Urothelium cell line (cell line): Measurements from ENCODE around the gene STOML1.
A peak's percentile ranks its signal among the peaks of the same experiment; 100 is the strongest.

Source experiments
- DNase-seq: peaks from one replicate; pipeline ENCODE4 v3.0.0; 2011; ENCODE audit warnings: low spot score, mixed read lengths
- FAIRE-seq: peaks from 2 replicates; lab custom pipeline; 2011; peaks lifted over from hg19 to GRCh38; lab: Jason Lieb, UNC

Gene STOML1

GRCh38 chr15:73935547-73935946 lies 56.5 kb downstream of the STOML1 start:
- DNase-seq (no peak), FAIRE-seq (no peak)

GRCh38 chr15:73934281-73934680 lies 57.8 kb downstream of the STOML1 start:
- DNase-seq (no peak), FAIRE-seq (no peak)

- FAIRE-seq (no peak), DNase-seq (no peak)
Observed at GRCh38 chr15:73932381-73933191, 59.5 kb downstream of the STOML1 start.

- FAIRE-seq (no peak), DNase-seq (no peak)
Observed at GRCh38 chr15:73931441-73931840, 60.7 kb downstream of the STOML1 start.

- DNase-seq: no peak
- no peak for FAIRE-seq
Observed at GRCh38 chr15:73930790-73931281, 61.3 kb downstream of the STOML1 start.

GRCh38 chr15:73930371-73930770 lies 61.7 kb downstream of the STOML1 start:
- no peak for FAIRE-seq
- no peak for DNase-seq

- DNase-seq (no peak), FAIRE-seq (peak; percentile 81)
Observed at GRCh38 chr15:73928971-73929627, 63.0 kb downstream of the STOML1 start.
